AG10803 (cell line): Measurements from ENCODE around the gene PECR.
A peak's percentile ranks its signal among the peaks of the same experiment; 100 is the strongest.

Experiments
- DNase-seq: peaks from one replicate; pipeline ENCODE4 v3.0.0; 2010; ENCODE audit warnings: low read depth
- H3K4me3 ChIP-seq: 2 replicates; pipeline ENCODE4 v1.5.1; 2011; ENCODE audit warnings: mild to moderate bottlenecking, low read length, control low read depth
- TF ChIP-seq, protein P1 (sequence below): conservative IDR thresholded peaks from 2 replicates; pipeline ENCODE4 v1.5.1; 2011; ENCODE audit warnings: mild to moderate bottlenecking, low read length, control low read depth, inconsistent platforms

The PECR gene

GRCh38 chr2:216081487-216082116, at the start of gene PECR, which contains the start of gene TMEM169:
TSS of gene PECR (minus strand) at chr2:216081809. CDS start at chr2:216081741, 68 bp downstream.
TSS of gene TMEM169 (plus strand) at chr2:216081919. CDS start at chr2:216095964, 14,045 bp downstream.
- H3K4me3 ChIP-seq, result peak within 1 kb of the TSS; percentile 85
- TF ChIP-seq, protein P1, sequence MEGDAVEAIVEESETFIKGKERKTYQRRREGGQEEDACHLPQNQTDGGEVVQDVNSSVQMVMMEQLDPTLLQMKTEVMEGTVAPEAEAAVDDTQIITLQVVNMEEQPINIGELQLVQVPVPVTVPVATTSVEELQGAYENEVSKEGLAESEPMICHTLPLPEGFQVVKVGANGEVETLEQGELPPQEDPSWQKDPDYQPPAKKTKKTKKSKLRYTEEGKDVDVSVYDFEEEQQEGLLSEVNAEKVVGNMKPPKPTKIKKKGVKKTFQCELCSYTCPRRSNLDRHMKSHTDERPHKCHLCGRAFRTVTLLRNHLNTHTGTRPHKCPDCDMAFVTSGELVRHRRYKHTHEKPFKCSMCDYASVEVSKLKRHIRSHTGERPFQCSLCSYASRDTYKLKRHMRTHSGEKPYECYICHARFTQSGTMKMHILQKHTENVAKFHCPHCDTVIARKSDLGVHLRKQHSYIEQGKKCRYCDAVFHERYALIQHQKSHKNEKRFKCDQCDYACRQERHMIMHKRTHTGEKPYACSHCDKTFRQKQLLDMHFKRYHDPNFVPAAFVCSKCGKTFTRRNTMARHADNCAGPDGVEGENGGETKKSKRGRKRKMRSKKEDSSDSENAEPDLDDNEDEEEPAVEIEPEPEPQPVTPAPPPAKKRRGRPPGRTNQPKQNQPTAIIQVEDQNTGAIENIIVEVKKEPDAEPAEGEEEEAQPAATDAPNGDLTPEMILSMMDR, result no peak
- peak; percentile 51 for DNase-seq

GRCh38 chr2:216130346-216130971, 48.9 kb upstream of the PECR start:
- H3K4me3 ChIP-seq, result no peak overlapping the region
- TF ChIP-seq, protein P1, result no peak
- DNase-seq, result no peak

DNA sequence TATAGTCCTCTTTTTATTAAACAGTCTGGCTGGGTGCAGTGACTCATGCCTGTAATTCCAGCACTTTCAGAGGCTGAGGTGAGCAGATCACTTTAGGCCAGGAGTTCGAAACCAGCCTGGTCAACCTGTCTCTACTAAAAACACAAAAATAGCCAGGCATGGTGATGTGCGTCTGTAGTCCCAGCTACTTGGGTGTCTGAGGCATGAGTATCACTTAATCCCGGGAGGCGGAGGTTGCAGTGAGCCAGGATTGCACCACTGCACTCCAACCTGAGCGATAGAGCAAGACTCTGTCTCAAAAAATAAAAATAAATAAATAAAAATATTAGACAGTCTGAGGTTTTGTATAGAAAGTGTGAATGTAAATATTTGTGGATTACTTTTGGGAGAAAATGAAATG, 45.3 kb upstream of the PECR start:
- no peak overlapping the region for H3K4me3 ChIP-seq
- DNase-seq, result no peak
- TF ChIP-seq, protein P1, result no peak

- no peak overlapping the region for H3K4me3 ChIP-seq
- DNase-seq, result no peak
- TF ChIP-seq, protein P1, result no peak
These were observed 39.6 kb upstream of the PECR start for GRCh38 chr2:216121255-216121654.

DNA sequence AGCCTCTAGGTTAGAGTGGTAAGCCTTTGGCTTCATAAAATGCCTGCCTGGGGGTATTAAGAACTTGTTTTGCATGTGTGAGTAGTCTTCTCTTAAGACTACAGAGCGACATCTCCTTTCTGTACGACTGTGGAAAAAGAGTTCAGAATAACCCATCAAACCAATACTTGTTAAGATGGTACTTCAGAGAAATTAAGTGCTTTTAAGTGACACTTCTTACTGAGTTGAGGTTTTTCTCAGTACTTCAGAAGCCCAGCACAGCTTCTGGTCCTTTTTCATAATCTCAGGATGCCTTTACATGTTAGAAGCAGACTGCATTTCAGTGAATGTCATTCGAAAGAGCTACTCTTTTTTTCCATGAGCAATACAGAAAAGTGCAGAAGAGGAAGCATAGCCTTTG, 38.4 kb upstream of the PECR start:
- no peak for DNase-seq
- TF ChIP-seq, protein P1, result no peak
- no peak overlapping the region for H3K4me3 ChIP-seq

- no peak overlapping the region for H3K4me3 ChIP-seq
- no peak for DNase-seq
- TF ChIP-seq, protein P1, result no peak
These were observed 37.5 kb upstream of the PECR start for GRCh38 chr2:216119146-216119545.

- DNase-seq, result peak; percentile 40
- H3K4me3 ChIP-seq, result no peak overlapping the region
- TF ChIP-seq, protein P1, result no peak
These were observed 36.9 kb upstream of the PECR start for GRCh38 chr2:216118474-216118873.
